HG03460 (cell line): ENCODE measurements around the gene PCSK6.
"Not testable (repeated sequence)": the region's sequence is repeated elsewhere in the genome, so short reads cannot be mapped to it uniquely, and the experiment has no call there.

Experiments
- ATAC-seq: cut with Tn5 transposase; IDR thresholded peaks from one replicate; pipeline ENCODE4 v1.9.1; 2021; ENCODE audit not compliant: unreplicated experiment

Gene PCSK6

DNA sequence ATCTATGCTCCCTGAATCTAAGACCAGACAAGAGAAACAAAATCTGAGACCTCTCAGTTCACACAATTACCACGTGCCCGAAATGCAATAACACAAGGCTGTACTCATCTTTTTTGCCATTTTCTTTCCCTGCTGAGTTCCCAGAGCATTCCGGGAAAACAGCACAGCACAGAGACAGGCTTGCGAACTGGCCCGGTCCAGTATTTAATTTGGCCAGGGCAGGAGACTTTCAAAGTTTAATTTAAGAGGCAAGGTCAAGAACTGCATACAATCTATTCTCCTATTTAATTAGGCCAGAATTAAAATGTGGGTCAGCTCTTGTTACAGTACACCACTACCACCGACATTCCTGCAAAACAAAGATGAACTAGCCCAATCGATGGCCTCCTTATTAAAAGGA lies 107.0 kb downstream of the PCSK6 start:
- no peak for ATAC-seq

DNA sequence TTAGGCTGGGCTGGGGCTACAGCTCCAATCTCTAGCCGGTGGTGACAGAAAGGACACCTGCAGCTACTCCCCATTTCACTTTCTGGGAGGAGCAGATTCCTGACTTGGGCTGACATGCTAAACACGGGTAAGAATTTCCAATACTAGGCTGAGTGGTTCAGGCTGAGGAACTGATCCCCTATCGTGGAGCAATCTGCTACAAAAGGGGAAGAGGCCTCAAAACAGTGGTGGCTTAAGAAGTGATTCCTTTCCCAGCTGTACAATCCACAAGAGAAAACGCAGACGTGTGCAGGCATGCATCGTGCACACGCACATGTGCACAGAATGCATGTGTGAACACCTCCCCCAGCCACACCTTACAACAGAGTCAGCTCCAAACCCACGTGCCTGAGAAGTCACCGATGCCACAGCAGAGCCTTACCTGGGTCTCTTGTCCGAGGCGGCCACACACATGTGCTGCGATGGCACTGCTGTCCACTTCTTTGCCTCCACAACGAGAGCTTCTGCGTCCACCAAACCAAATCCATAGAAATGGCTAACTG lies 107.8 kb downstream of the PCSK6 start:
- no peak for ATAC-seq

DNA sequence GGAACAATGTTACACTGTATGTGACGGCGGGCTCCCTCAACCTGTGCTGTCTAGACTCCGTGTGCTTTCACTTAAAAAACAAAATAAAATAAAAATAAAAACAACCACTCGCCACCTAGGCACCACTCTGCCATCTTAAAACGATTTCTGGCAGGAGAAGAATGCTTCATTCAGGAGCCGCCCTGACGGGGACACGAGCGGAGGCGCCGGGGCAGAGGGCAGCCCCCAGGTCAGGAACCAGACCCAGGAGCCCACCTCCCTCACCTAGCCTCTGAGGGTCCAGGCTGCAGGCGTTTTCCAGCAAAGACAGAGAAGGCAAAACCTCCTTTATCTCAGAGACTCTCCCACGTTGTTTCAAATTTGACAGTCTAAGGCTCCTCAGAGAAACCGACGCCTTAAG lies 109.4 kb downstream of the PCSK6 start:
- ATAC-seq = no peak

DNA sequence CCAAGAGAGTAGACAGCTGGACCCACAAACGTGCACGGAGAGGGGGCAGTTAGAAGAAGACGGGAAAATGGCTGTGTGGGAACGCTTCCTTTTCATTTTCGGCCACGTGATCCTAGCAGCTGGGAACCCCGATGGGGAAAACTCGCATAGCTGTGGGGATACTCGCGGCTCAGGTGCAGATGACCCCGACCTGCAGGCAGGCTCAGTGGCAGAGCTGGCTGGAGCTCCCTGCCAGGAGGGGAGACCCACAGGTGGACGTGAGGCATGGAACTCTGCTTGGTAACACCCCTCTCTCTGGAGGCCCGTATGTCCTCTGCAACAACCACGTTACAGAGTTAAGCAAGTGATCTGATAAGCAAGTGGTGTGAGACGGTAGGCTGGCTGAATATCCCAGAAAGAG lies 109.9 kb downstream of the PCSK6 start:
- ATAC-seq = no peak

DNA sequence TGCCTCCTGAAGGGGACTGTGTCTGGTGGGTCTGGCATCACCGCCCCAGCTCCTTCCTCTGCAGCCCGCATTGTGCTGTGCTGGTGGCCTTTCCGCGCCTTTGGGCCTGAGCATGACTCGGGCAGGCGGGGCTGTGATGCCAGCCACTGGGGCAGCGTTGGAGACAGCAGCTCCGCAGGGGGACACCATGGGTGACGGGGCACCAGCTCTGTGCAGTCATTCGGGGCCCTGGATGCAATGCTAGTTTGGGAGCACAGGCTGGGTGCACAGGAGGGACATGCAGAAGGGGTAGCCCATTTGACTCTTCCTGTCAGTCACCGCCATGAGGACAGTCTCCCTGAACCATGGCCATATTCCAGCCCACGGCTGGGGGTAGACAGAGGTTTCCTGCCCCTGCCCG lies 110.6 kb downstream of the PCSK6 start:
- no peak for ATAC-seq

DNA sequence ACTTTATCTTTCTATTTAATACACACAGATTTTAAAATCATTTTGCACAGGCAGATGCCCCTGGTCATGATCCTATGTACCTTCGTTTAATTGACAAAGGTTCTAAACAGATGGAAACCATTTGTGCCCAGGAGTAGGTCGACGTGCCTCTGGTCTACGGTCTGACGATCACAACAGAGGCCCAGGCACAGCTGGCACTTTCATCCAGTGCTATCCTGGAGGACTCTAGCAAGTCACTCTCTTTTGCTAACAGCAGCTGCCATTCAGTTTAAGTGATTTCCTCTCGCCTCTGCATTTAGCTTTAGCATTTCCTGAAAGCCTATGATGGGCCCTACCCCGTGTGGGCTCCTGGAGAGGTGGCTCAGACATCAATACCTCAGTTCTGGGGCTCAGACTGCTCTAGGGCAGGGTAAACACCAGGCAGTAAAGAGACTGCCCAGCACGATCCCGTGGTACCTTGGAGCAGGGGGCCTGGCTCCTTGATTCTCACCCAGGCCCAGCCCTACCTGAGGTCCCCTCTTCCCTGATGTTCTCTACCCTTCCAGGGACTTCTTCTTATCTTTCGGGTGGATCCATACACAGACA lies 111.2 kb downstream of the PCSK6 start:
- no peak for ATAC-seq

DNA sequence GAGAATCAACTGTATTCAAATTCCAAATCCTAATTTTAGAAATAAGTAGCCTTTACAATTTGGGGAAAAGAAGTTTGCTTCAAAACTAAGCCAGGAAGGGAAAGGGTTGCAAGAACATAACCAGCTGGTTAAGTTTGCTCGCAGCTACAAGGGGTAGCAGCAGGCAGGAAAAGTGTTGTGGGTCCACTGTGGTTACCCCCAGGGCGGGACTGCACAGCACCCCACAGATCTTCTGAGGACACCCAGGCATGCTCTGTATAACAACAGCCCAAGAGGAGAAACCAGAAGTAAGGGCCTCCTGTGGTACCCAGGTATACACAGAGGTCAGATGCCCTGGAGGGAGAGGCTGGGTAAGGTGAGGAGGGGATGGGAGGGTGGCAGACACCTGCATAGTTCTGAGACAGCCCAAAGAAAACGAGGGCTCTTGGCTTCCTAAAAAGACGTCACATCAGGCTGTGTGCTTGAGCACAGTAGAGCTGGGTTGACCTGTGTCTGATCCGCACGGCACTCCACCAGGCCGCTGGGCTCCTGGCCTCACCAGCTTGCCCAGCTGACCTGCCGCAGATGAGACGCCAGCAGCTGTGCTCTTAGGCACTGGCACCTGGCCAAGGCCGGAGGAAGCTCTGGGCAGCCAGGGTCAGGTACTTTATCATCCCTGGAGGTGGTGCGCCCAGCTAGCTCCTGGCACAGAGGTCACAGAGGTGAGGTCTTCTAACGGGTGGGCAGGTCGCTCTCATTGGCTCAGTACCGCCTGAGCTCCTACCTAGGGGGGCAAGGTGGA lies 112.7 kb downstream of the PCSK6 start:
- ATAC-seq = no peak

DNA sequence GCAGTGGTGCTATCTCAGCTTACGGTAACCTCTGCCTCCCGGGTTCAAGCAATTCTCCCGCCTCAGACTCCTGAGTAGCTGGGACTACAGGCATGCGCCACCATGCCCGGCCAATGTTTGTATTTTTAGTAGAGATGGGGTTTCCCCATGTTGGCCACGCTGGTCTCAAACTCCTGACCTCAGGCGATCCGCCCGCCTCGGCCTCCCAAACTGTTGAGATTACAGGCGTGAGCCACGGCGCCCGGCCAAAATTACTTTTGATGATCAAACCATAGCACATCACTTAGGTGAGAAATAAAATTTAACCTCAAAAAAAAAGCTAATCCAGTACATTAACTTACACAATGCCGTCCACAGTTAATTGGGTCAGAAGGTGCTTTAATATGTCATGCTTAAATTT lies 114.5 kb downstream of the PCSK6 start:
- ATAC-seq = not testable (repeated sequence)

DNA sequence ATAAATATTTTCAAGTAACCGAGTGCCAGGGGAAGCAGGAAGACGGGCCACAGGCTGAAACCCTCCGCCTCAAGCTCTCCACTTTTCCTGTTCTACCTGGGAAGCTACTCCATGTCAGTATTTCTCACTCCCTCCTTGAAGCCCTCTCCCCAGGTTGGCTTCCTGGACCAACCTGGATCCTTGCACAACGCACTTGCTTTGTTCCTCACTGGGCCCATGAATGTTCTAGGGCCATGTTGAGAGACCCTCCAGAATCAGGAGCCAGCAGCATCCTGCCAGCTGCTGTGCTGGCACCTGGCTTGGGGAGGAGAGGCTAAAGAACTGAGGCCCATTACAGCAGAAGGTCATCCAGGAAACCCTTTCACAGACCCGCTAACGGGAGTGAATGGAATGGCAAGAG lies 115.2 kb downstream of the PCSK6 start:
- no peak for ATAC-seq

DNA sequence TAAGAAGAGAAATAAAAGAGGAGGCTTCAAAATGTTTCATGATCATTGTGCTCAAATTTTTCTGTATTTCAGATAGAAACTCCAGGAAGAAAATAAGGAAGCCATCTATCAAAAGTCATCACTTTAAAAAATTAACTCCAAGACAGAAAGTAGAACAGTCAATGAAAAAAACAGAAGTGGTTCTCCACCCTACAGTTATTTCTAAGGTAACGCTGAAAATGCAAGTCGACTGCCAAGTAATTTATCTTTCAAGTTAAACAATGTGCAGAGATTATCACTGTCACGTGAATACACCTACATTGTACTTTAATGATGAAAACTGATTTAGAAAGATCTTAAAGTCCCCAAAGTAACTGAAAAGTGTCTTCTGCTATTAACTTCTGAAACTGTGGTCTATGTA lies 115.9 kb downstream of the PCSK6 start:
- ATAC-seq = no peak

DNA sequence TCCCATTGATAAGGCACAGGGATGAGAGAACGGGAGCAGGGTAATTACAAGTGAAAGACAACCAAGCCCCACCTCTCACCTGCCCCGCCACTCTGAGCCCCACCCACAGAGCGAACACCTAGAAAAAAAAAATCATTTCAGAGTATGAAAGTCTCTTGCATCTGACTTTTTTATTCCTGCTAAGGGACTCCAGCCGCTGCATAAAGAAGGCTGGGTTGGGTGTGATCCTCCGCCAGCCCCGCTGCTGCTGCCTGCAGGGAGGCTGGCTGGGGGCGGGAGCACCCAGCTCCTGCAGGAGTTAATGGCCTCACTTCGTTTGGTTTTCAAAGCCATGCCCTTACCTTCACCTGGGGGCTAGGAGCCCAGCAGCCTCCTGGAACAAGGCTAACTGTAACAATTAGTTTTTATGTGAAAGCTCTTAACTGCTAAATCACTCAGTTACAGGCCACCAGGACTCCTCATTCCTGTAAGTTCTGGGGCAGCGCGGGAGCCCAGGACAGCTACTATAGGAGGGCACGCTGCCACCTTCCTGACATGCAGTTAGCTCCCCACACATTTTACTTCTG lies 116.5 kb downstream of the PCSK6 start:
- no peak for ATAC-seq

DNA sequence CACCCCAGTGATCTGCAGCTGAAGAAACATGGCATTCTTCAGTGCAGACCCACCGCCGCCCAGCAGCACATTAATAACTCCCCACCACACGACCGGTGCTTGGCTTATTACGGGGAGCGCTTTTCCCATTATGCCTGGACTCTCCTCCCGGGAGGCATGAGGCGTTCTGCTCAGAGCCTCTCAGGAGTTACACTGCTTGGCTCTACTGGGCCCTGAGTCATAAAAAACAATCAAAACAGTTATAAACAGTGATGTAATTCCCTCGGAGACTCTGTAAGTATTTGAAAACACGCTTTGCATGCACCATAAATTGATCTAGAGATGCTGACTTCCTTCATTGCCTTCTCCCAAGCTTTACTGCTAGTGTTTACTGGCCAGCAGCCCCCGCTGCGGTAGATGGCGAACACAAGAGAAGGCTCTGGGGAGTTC lies 117.3 kb downstream of the PCSK6 start:
- no peak for ATAC-seq

DNA sequence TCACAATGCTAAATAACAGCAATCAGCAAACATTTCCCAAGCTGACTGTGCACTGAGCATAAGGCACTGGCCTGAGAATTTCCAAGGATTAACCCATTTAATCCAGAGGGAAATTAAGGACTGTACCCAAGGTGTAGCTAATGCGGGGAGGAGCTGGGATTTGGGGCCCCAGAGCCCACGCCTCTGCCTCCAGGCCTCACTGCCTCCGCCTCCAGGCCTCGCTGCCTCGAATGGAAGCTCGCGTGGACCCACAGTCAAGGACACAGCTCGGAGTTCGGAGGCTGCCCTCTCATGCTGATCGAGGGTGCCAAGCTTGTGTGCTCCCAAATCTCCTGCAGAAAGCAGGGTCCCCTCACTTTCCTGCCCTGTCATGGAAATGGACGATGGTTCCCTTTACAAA lies 118.0 kb downstream of the PCSK6 start:
- no peak for ATAC-seq

DNA sequence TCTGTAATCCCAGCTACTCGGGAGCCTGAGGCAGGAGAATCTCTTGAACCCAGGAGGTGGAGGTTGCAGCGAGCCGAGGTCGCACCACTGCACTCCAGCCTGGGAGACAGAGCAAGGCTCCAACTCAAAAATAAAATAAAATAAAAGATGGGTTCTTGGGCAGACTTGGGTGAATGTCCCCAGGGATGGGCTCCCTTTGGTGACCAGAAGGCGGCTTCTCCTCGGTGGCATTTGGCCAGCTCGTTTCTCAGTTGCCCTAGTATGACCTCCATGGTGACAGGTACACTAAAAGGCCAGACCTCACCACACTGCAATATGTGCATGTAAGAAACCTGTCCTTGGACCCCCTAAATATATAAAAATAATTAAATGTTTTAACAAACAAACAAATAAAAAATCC lies 118.4 kb downstream of the PCSK6 start:
- no peak for ATAC-seq

DNA sequence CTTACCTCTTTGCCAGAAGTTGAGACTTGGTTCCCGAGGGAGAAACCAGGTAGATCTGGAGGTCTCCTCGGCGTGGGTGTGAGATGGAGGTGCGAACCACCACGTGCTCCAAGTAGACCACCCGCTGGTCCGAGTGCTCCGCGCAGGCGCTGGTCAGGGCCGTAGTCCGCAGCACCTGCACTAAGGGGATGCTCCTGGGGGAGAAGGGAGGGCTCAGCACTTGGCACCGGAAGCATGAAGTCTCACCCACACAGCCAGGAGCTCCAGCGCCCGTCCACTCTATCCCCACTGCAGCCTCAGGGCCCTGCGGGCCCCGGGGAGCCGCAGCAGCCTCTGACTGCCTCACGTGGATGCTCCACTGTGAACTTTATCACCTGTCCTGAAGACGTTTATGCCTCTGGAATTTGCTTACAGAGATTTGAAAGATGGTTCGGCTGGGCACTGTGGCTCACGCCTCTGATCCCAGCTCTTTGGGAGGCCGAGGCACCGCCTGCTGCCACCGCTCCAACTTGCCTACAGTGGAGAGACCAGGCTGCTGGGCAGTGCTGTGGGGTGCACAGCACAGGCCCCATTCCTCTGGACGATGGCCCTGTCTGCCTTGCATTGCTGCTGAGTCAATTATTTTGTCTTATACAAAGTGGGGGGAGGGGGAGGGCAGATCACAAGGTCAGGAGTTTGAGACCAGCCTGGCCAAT lies 119.0 kb downstream of the PCSK6 start:
- no peak for ATAC-seq

DNA sequence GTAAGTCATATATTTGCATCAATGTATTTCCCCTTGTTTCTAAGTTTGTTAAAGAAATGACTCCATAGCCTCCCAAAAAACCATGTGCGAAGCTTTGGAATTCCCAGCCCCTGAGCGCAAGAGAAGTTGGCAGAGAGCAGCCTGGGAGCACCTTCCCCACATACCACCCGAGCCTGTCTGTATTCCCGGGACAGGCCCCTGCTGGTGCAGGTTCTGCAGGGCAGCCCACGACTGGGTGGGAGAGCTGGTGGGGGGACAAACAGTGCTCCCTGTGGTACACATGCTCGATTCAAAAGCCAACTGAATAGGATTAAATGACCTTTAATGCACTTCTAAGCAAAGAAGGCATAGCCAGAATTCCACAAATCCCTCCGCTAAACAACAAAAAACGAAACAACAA lies 119.8 kb downstream of the PCSK6 start:
- ATAC-seq = no peak

DNA sequence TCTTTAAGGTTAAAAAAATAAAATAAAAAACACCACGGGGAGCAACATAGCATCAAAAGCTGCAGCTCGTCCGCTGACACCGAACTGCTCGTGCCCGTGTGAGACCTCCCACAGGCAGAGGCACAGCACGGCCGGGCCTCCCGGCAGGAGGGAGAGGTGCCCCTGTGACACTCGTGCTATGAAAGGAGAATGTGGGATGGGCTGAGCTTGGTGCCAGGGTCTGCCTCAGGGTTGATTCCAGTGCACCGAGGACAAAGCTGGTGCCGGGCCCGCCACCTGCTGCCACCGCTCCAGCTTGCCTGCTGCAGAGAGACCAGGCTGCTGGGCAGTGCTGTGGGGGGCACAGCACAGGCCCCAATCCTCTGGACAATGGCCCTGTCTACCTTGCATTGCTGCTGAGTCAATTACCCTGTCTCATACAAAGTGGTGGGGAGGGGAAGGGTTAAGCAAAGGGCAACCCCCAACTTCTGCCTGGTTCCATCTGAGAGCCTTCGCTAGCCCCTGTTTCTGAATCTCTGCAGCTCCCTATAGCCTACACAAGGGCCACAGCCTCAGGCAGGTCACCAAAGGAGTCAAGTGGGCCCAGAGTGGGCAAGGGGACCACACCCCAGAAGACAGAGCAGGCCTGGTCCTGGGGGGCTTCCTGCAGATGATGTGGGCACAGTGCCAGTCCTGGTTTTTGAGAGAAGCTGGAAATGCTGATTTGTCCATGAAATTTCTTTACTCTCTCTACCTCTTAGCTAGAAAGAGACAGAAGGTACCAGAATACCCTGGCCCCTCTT lies 120.5 kb downstream of the PCSK6 start:
- no peak for ATAC-seq

DNA sequence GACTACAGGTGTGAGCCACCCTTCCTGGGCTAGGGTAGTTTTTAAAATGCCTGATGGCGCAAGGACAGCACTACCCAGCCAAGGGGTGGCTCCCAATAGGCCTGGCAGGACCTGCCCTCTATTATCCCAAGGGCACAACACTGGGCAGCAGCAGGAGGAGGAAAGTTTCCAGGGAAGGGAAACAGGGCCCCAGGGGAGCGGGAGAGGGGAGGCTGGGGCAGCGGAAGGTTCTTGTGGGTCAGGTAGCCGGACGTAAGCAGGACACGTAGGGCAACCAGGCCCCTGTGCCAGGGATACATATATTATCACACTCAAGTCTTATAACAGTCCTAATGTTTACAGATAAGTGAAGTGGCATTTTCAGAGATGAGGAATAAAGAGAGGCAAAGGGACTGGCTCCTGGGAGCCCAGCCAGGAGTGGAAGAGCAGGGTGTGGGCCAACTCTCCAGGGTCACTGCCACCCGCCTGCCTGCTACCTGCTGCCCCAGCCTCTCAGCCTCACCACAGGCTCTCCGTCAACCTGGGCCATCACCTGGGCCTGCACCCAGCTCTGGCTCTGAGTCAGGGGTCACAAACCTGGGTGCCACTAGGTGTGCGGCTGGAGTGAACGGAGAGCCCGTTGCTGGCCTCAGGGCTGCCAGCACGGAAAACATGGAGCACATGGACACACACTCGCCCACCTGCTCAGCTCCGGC lies 121.3 kb downstream of the PCSK6 start:
- no peak for ATAC-seq

DNA sequence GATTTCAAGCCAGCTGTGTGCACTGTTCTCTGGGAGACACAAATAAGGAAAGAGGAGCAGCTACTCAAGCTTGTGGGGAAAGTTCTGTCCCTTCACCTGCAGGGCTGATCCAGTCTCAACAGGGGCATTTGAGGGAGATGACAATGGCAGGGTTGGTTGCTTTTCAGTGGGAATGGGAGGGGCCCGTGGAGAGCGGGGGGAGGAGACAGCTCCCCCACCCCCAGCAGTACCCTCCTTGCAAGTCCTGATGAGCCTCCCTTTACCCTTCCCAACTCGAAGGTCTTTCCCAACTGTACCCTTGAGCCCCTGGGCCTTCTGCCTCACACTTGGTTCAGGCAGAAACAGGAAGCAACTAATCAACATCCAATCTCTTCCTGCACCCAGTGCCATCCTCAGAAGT lies 122.7 kb downstream of the PCSK6 start:
- no peak for ATAC-seq

DNA sequence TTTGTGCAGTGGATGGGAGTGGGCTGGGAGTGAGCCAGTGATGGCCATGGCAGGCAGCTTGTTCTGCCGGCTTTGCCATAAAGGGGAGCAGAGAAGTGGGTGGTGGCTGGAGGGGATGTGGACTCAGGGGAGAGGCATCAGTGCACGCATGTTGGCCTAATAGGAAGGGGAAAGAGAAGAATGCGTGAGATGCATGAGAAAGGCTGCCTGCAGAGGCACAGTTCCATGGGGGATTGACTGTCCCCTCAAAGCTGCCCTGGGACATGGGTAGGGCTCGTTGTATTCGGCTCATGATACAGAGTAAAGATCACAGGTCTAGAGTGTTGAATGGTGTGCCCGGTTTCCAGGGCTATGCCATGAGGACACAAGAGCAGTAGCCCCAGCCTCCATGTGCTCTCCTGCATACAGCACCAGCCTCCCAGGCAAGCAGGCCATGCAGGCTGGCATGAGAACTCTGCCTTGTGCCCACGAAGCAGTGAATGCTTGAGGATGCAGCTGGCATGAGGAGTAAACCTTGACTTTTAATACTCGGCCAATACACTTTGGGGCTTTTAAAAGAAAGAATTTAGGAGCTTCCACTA lies 126.4 kb downstream of the PCSK6 start:
- no peak for ATAC-seq
